K562 (cell line): ENCODE measurements around the gene GPR137C. TPM values are rescaled to one million over a fixed set of nuclear protein-coding genes. Genes with fewer than 3 reads are reported as not detected.

ENCODE experiments used
- CHD1 ChIP-seq: fragments of 200-600 bp; sonication (generic); IDR thresholded peaks from one replicate; pipeline ENCODE4 v1.6.1; 2012; ENCODE audit warnings: mild to moderate bottlenecking, moderate library complexity, low read length, inconsistent platforms
- CREB5 ChIP-seq: fragments of 250-450 bp; sonication (Bioruptor Pico); IDR thresholded peaks from 2 replicates; pipeline ENCODE4 v1.5.0; 2020; ENCODE audit warnings: mild to moderate bottlenecking
- FOXA1 ChIP-seq: fragments of 450-650 bp; IDR thresholded peaks from 2 replicates; pipeline ENCODE4 v1.6.1; 2016; ENCODE audit warnings: mild to moderate bottlenecking, borderline replicate concordance
- GATAD2B ChIP-seq: fragments of 450-650 bp; IDR thresholded peaks from 2 replicates; pipeline ENCODE4 v1.6.1; 2017; ENCODE audit warnings: mild to moderate bottlenecking, borderline replicate concordance
- HIVEP1 ChIP-seq: fragments of 250-450 bp; sonication (Bioruptor Pico); IDR thresholded peaks from 2 replicates; pipeline ENCODE4 v1.4.0; 2020; ENCODE audit warnings: mild to moderate bottlenecking
- KLF13 ChIP-seq: fragments of 450-650 bp; IDR thresholded peaks from 2 replicates; pipeline ENCODE4 v1.6.1; 2016; ENCODE audit warnings: missing genetic modification characterization, low read depth, mild to moderate bottlenecking, missing compliant biosample characterization, moderate library complexity, borderline replicate concordance
- MECOM ChIP-seq: fragments of 250-450 bp; sonication (Bioruptor Pico); IDR thresholded peaks from 2 replicates; pipeline ENCODE4 v1.8.0; 2022; ENCODE audit warnings: inconsistent platforms
- MYC ChIP-seq, 2 experiments: fragments of 250-450 bp in 1 of 2; sonication (Bioruptor Pico) in 1 of 2; IDR thresholded peaks; 2 replicates each; pipeline versions ENCODE4 v1.5.1 to v1.6.1; 2012 to 2021; ENCODE audit warnings: low read depth in 2 of 2, borderline replicate concordance in 1 of 2, improper control_type of control experiment in 1 of 2, low read length in 1 of 2, mild to moderate bottlenecking in 1 of 2, moderate library complexity in 1 of 2
- NEUROD1 ChIP-seq: fragments of 150-350 bp; IDR thresholded peaks from 2 replicates; pipeline ENCODE4 v1.6.1; 2014; ENCODE audit warnings: borderline replicate concordance, low read length, low read depth; ENCODE audit not compliant: partially characterized antibody
- PHF20 ChIP-seq: fragments of 450-650 bp; IDR thresholded peaks from 2 replicates; pipeline ENCODE4 v1.6.1; 2018; ENCODE audit not compliant: partially characterized antibody
- POLR2AphosphoS2 ChIP-seq: IDR thresholded peaks from 2 replicates; pipeline ENCODE4 v1.6.1; 2012; ENCODE audit warnings: low read length, improper control_type of control experiment
- RBM39 ChIP-seq: fragments of 200-400 bp; formaldehyde crosslinking; optimal IDR thresholded peaks from 2 replicates; pipeline ENCODE3; 2018; ENCODE audit warnings: low read depth, low read length
- RNF219 ChIP-seq: fragments of 250-450 bp; sonication (Bioruptor Pico); IDR thresholded peaks from 2 replicates; pipeline ENCODE4 v1.5.0; 2022; ENCODE audit warnings: mild to moderate bottlenecking
- SAFB ChIP-seq: fragments of 200-400 bp; formaldehyde crosslinking; IDR thresholded peaks from 2 replicates; pipeline ENCODE4 v1.6.1; 2017; ENCODE audit warnings: low read depth, low read length, borderline replicate concordance
- SP1 ChIP-seq: sonication (generic); formaldehyde crosslinking; IDR thresholded peaks from 2 replicates; pipeline ENCODE4 v1.8.1; 2022; ENCODE audit warnings: mild to moderate bottlenecking, missing genetic modification reagents
- ZNF212 ChIP-seq: fragments of 450-650 bp; formaldehyde crosslinking; IDR thresholded peaks from 2 replicates; pipeline ENCODE4 v1.4.0; 2020; ENCODE audit warnings: mild to moderate bottlenecking
- ZNF717 ChIP-seq: fragments of 250-450 bp; sonication (Bioruptor Pico); IDR thresholded peaks from 2 replicates; pipeline ENCODE4 v1.5.0; 2021
- ZNF766 ChIP-seq: fragments of 200-800 bp; sonication (Bioruptor generic); conservative IDR thresholded peaks from 2 replicates; pipeline ENCODE4 v1.6.1; 2016; ENCODE audit warnings: missing genetic modification characterization, missing compliant biosample characterization
- polyA plus RNA-seq, 8 experiments: library from polyadenylated mRNA; depleted of rRNA in 4 of 8; stranded (reverse) in 5 of 8; unstranded in 3 of 8; fragments of >200 nt; fragmentation: Nextera tagmentation in 2 of 8; fragmentation: Illumina TruSeq in 1 of 8; extraction: Ambion mirVana in 2 of 8; extraction: Trizol in 1 of 8; gene quantifications; 2 replicates each; pipeline versions ENCODE4 v1.2.1 to v1.2.3, GENCODE V29; 2011 to 2014; ENCODE audit warnings: inconsistent platforms in 1 of 8, missing spikeins in 1 of 8
- total RNA-seq, 7 experiments: library from RNA; depleted of rRNA in 6 of 7; stranded (reverse); fragments of >200 nt in 6 of 7; fragmentation: Illumina TruSeq in 2 of 7; extraction: Trizol in 2 of 7; gene quantifications; 2 replicates each; pipeline versions ENCODE4 v1.2.1 to v1.2.3, GENCODE V29; 2011 to 2021; ENCODE audit warnings: low replicate concordance in 1 of 7
- TF ChIP-seq, protein P1 (sequence below): fragments of 250-450 bp; sonication (Bioruptor Pico); IDR thresholded peaks from 2 replicates; pipeline ENCODE4 v1.9.0; 2021; ENCODE audit warnings: mild to moderate bottlenecking, inconsistent platforms

The GPR137C gene
- total and polyA plus RNA-seq, 9 of the 15 experiments (the other 6 are each of a cell fraction or from before 2014, with no cell fraction given): 0.03 to 0.31 (median 0.06) TPM; not detected in 4

GRCh38 chr14:52552063-52552988 lies at the start of gene GPR137C, which contains the start of gene TXNDC16 (continued):
- peak; percentile 85 for TF ChIP-seq NEUROD1
- TF ChIP-seq ZNF212 (CRISPR knock-in tag): no peak
- no peak for TF ChIP-seq CHD1
- no peak for TF ChIP-seq CREB5 (CRISPR knock-in tag)
- TF ChIP-seq HIVEP1: no peak
- TF ChIP-seq RBM39: no peak
- TF ChIP-seq, protein P1, sequence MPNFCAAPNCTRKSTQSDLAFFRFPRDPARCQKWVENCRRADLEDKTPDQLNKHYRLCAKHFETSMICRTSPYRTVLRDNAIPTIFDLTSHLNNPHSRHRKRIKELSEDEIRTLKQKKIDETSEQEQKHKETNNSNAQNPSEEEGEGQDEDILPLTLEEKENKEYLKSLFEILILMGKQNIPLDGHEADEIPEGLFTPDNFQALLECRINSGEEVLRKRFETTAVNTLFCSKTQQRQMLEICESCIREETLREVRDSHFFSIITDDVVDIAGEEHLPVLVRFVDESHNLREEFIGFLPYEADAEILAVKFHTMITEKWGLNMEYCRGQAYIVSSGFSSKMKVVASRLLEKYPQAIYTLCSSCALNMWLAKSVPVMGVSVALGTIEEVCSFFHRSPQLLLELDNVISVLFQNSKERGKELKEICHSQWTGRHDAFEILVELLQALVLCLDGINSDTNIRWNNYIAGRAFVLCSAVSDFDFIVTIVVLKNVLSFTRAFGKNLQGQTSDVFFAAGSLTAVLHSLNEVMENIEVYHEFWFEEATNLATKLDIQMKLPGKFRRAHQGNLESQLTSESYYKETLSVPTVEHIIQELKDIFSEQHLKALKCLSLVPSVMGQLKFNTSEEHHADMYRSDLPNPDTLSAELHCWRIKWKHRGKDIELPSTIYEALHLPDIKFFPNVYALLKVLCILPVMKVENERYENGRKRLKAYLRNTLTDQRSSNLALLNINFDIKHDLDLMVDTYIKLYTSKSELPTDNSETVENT: peak; percentile 66; the same call in 1 of the 2 replicates
- TF ChIP-seq MECOM (CRISPR knock-in tag): no peak
- no peak for TF ChIP-seq ZNF766 (CRISPR knock-in tag)
- TF ChIP-seq GATAD2B: no peak
- no peak for TF ChIP-seq RNF219
- TF ChIP-seq FOXA1: no peak
- TF ChIP-seq MYC (IDR thresholded peaks at IDR 0.05; ENCODE audit: low read depth, low read length): peak; percentile 71; the same call in 1 of the 2 replicates
- TF ChIP-seq MYC (CRISPR knock-in tag; IDR thresholded peaks at IDR 0.05; ENCODE audit: borderline replicate concordance, low read depth): no peak
- no peak for TF ChIP-seq PHF20
- no peak for TF ChIP-seq SAFB
- no peak for TF ChIP-seq KLF13
- TF ChIP-seq ZNF717 (CRISPR knock-in tag): no peak
- no peak for TF ChIP-seq POLR2AphosphoS2
- peak; percentile 64 for TF ChIP-seq SP1 (CRISPR knock-in tag)
